ENCODE measurements around the gene MRPS25. TPM values are rescaled to one million over a fixed set of nuclear protein-coding genes. Genes with fewer than 3 reads are reported as not detected.
A peak's percentile ranks its signal among the peaks of the same experiment; 100 is the strongest.

Gene MRPS25
- total and polyA plus RNA-seq, 2 experiments from 2014 or later: 47.9 to 75.0 TPM

DNA sequence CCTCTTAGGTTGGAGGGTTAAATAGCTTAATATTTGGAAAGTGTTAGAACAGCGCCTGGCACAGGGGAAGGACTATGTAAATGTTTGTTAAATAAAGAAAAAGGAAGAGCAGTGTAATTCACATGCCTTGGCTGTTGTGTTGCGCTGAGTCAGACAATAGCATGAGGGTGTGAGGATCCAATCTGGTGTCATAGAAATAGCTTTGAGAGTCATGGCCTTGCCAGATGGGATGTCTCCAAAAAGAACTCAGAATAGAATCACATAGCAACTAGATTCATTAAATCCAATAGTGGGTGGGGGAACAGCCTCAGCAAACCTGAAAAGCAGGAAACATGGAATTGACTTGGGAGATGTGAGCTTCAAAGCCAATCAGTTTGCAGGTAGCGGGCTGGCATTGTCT, 37.7 kb upstream of the MRPS25 start:
- H3F3A ChIP-seq (replicated peaks; ENCODE audit: low read depth): no peaks in the 10 kb centered on the region
- H3K4me1 ChIP-seq (ENCODE audit: insufficient read depth): peaks cover 6% of the 10 kb centered on the region; the same call in 1 of the 2 replicates
- no peak overlapping the region for H3K4me3 Mint-ChIP-seq
- H3K9me3 Mint-ChIP-seq: no peaks in the 10 kb centered on the region
- DNase-seq (ENCODE audit: low spot score) (peak; percentile 26), ATAC-seq (no peak)
- no peak overlapping the region for H3K27ac ChIP-seq (ENCODE audit: low read depth)
- no peak overlapping the region for H3K4me2 ChIP-seq
- no peak for TF ChIP-seq EZH2phosphoT487 (IDR thresholded peaks at IDR 0.05; ENCODE audit: unreplicated experiment)
- no peak for TF ChIP-seq STAT1 (IDR thresholded peaks at IDR 0.05; ENCODE audit: unreplicated experiment)
- TF ChIP-seq POLR2AphosphoS5 (IDR thresholded peaks at IDR 0.05; ENCODE audit: low read depth): no peak
- TF ChIP-seq ZNF114 (CRISPR knock-in tag; IDR thresholded peaks at IDR 0.05): no peak
- TF ChIP-seq EZH2 (IDR thresholded peaks at IDR 0.05; ENCODE audit: low read depth, unreplicated experiment): no peak
- TF ChIP-seq CTCF (conservative IDR thresholded peaks at IDR 0.05; ENCODE audit: low read depth in 2 of 2): no peak
- TF ChIP-seq, protein P1, sequence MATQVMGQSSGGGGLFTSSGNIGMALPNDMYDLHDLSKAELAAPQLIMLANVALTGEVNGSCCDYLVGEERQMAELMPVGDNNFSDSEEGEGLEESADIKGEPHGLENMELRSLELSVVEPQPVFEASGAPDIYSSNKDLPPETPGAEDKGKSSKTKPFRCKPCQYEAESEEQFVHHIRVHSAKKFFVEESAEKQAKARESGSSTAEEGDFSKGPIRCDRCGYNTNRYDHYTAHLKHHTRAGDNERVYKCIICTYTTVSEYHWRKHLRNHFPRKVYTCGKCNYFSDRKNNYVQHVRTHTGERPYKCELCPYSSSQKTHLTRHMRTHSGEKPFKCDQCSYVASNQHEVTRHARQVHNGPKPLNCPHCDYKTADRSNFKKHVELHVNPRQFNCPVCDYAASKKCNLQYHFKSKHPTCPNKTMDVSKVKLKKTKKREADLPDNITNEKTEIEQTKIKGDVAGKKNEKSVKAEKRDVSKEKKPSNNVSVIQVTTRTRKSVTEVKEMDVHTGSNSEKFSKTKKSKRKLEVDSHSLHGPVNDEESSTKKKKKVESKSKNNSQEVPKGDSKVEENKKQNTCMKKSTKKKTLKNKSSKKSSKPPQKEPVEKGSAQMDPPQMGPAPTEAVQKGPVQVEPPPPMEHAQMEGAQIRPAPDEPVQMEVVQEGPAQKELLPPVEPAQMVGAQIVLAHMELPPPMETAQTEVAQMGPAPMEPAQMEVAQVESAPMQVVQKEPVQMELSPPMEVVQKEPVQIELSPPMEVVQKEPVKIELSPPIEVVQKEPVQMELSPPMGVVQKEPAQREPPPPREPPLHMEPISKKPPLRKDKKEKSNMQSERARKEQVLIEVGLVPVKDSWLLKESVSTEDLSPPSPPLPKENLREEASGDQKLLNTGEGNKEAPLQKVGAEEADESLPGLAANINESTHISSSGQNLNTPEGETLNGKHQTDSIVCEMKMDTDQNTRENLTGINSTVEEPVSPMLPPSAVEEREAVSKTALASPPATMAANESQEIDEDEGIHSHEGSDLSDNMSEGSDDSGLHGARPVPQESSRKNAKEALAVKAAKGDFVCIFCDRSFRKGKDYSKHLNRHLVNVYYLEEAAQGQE (IDR thresholded peaks at IDR 0.05; ENCODE audit: unreplicated experiment): no peak
- no peak for TF ChIP-seq ZNF331 (CRISPR knock-in tag; IDR thresholded peaks at IDR 0.05; ENCODE audit: low read depth)
- TF ChIP-seq NANOG (IDR thresholded peaks at IDR 0.05; ENCODE audit: borderline replicate concordance): no peak
- no peak for TF ChIP-seq CREB1 (CRISPR knock-in tag; IDR thresholded peaks at IDR 0.05; ENCODE audit: low read depth)
- TF ChIP-seq ZNF462 (CRISPR knock-in tag; IDR thresholded peaks at IDR 0.05): no peak
- TF ChIP-seq JUNB (IDR thresholded peaks at IDR 0.05; ENCODE audit: unreplicated experiment): no peak
- TF ChIP-seq, protein P2, sequence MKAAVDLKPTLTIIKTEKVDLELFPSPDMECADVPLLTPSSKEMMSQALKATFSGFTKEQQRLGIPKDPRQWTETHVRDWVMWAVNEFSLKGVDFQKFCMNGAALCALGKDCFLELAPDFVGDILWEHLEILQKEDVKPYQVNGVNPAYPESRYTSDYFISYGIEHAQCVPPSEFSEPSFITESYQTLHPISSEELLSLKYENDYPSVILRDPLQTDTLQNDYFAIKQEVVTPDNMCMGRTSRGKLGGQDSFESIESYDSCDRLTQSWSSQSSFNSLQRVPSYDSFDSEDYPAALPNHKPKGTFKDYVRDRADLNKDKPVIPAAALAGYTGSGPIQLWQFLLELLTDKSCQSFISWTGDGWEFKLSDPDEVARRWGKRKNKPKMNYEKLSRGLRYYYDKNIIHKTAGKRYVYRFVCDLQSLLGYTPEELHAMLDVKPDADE (IDR thresholded peaks at IDR 0.05): no peak
- H3K79me2 ChIP-seq (replicated peaks; ENCODE audit: insufficient read depth): peaks cover 7% of the 10 kb centered on the region
- no peaks in the 10 kb centered on the region for H3K36me3 ChIP-seq (ENCODE audit: insufficient read depth)
- no peaks in the 10 kb centered on the region for H3K27me3 ChIP-seq (ENCODE audit: insufficient read depth)
- 0 out of 2 replicates have a peak, but pooled peaks cover 3% of the 10 kb centered on the region for H3K9me2 ChIP-seq (ENCODE audit: insufficient read depth)
- H3K4me1 Mint-ChIP-seq: peaks cover 15% of the 10 kb centered on the region
- H3K4me3 ChIP-seq: no peak overlapping the region
- peak overlapping the region; percentile 93; the same call in 1 of the 2 replicates for H2AFZ ChIP-seq
- no peak overlapping the region for H3K27ac Mint-ChIP-seq
- H4K20me1 ChIP-seq (replicated peaks; ENCODE audit: insufficient read depth): no peaks in the 10 kb centered on the region
- H3K36me3 Mint-ChIP-seq (ENCODE audit: low read depth): no peaks in the 10 kb centered on the region; the same call in 2 of the 3 replicates
- peaks cover 8% of the 10 kb centered on the region for H3K27me3 Mint-ChIP-seq (ENCODE audit: insufficient read depth, low read depth, poor library complexity)

Data from GM23338 (cell line).